Stimulated activated naive CD4-positive, alpha-beta T cell treated with Interleukin-2 at 50 U/mL for 16 hours (primary cell): Measurements from ENCODE around the gene PAM.
"Not testable (repeated sequence)": the region's sequence is repeated elsewhere in the genome, so short reads cannot be mapped to it uniquely, and the experiment has no call there.

Experiments used
- DNase-seq: peaks from one replicate; lab custom pipeline; 2025; lab: John Stamatoyannopoulos, UW

The PAM gene

GRCh38 chr5:103059525-103059924 is 304.4 kb downstream of the PAM start:
- DNase-seq, result no peak

- DNase-seq, result no peak
These were observed 305.4 kb downstream of the PAM start for GRCh38 chr5:103060424-103060954.

- no peak for DNase-seq
These were observed 311.2 kb downstream of the PAM start for GRCh38 chr5:103066326-103066725.

GRCh38 chr5:103073500-103073899 is 318.4 kb downstream of the PAM start:
- not testable (repeated sequence) for DNase-seq

GRCh38 chr5:103075442-103075841 is 320.3 kb downstream of the PAM start:
- DNase-seq, result no peak
